SK-N-SH treated with all-trans-retinoic acid at 6 μM for 48 hours (cell line): Measurements from ENCODE around the gene CEP152.
"Not testable (repeated sequence)": the region's sequence is repeated elsewhere in the genome, so short reads cannot be mapped to it uniquely, and the experiment has no call there.

Experiments
- ATAC-seq: fragments of 200-7000 bp; cut with Tn5 transposase; 3 replicates; pipeline ENCODE4 v1.9.1; 2020; ENCODE audit warnings: mild to moderate bottlenecking, moderate library complexity
- ARNTL ChIP-seq: fragments of 450-650 bp; formaldehyde crosslinking; IDR thresholded peaks from 2 replicates; pipeline ENCODE4 v1.5.0; 2020; ENCODE audit warnings: low read depth, mild to moderate bottlenecking, moderate library complexity, borderline replicate concordance
- CSDC2 ChIP-seq: fragments of 250-450 bp; sonication (Bioruptor Pico); IDR thresholded peaks from 2 replicates; pipeline ENCODE4 v1.5.0; 2020; ENCODE audit warnings: mild to moderate bottlenecking, moderate library complexity
- ESRRG ChIP-seq: fragments of 250-450 bp; sonication (Bioruptor Pico); IDR thresholded peaks from 2 replicates; pipeline ENCODE4 v1.6.1; 2021; ENCODE audit warnings: mild to moderate bottlenecking
- ISL1 ChIP-seq: fragments of 250-450 bp; sonication (Bioruptor Pico); IDR thresholded peaks from 2 replicates; pipeline ENCODE4 v2.1.2; 2022; ENCODE audit warnings: mild to moderate bottlenecking, moderate library complexity
- OSR1 ChIP-seq: fragments of 250-450 bp; sonication (Bioruptor Pico); IDR thresholded peaks from 2 replicates; pipeline ENCODE4 v1.8.0; 2022; ENCODE audit warnings: moderate library complexity, mild to moderate bottlenecking, inconsistent platforms
- RARB ChIP-seq: fragments of 250-450 bp; sonication (Bioruptor Pico); IDR thresholded peaks from 2 replicates; pipeline ENCODE4 v1.8.0; 2021; ENCODE audit warnings: mild to moderate bottlenecking, moderate library complexity
- SNAI2 ChIP-seq: fragments of 250-450 bp; sonication (Bioruptor Pico); IDR thresholded peaks from 2 replicates; pipeline ENCODE4 v1.5.0; 2020; ENCODE audit warnings: mild to moderate bottlenecking, moderate library complexity
- TCF4 ChIP-seq: fragments of 250-450 bp; sonication (Bioruptor Pico); IDR thresholded peaks from 2 replicates; pipeline ENCODE4 v1.8.0; 2021; ENCODE audit warnings: mild to moderate bottlenecking, moderate library complexity, borderline replicate concordance
- TOX ChIP-seq: fragments of 250-450 bp; sonication (Bioruptor Pico); IDR thresholded peaks from 2 replicates; pipeline ENCODE4 v1.8.0; 2021; ENCODE audit warnings: mild to moderate bottlenecking, moderate library complexity, borderline replicate concordance
- ZC3H10 ChIP-seq: fragments of 250-450 bp; sonication (Bioruptor Pico); IDR thresholded peaks from 2 replicates; pipeline ENCODE4 v1.5.1; 2021; ENCODE audit warnings: mild to moderate bottlenecking, moderate library complexity
- ZFP30 ChIP-seq: fragments of 450-650 bp; formaldehyde crosslinking; IDR thresholded peaks from 2 replicates; pipeline ENCODE4 v1.5.0; 2022; ENCODE audit warnings: mild to moderate bottlenecking, moderate library complexity
- ZNF565 ChIP-seq: fragments of 450-650 bp; formaldehyde crosslinking; conservative IDR thresholded peaks from 2 replicates; pipeline ENCODE4 v1.5.0; 2020; ENCODE audit warnings: low read depth, mild to moderate bottlenecking, moderate library complexity
- ZNF70 ChIP-seq: fragments of 450-650 bp; formaldehyde crosslinking; IDR thresholded peaks from 2 replicates; pipeline ENCODE4 v1.5.0; 2020; ENCODE audit warnings: mild to moderate bottlenecking, moderate library complexity
- ZNF8 ChIP-seq: fragments of 450-650 bp; formaldehyde crosslinking; IDR thresholded peaks from 2 replicates; pipeline ENCODE4 v1.5.0; 2020; ENCODE audit warnings: mild to moderate bottlenecking, moderate library complexity
- TF ChIP-seq, protein P1 (sequence below): fragments of 250-450 bp; sonication (Bioruptor Pico); IDR thresholded peaks from 2 replicates; pipeline ENCODE4 v1.5.1; 2021; ENCODE audit warnings: mild to moderate bottlenecking, moderate library complexity
- TF ChIP-seq, protein P2 (sequence below): fragments of 250-450 bp; sonication (Bioruptor Pico); IDR thresholded peaks from 2 replicates; pipeline ENCODE4 v1.5.0; 2020; ENCODE audit warnings: mild to moderate bottlenecking, moderate library complexity
- TF ChIP-seq, protein P3 (sequence below): fragments of 250-450 bp; sonication (Bioruptor Pico); IDR thresholded peaks from 2 replicates; pipeline ENCODE4 v1.8.0; 2021; ENCODE audit warnings: low read depth, mild to moderate bottlenecking, moderate library complexity, borderline replicate concordance
- TF ChIP-seq, protein P4 (sequence below): fragments of 250-450 bp; sonication (Bioruptor Pico); IDR thresholded peaks from 2 replicates; pipeline ENCODE4 v1.8.0; 2020; ENCODE audit warnings: mild to moderate bottlenecking, moderate library complexity, borderline replicate concordance
- TF ChIP-seq, protein P5 (sequence below): fragments of 250-450 bp; sonication (Bioruptor Pico); IDR thresholded peaks from 2 replicates; pipeline ENCODE4 v1.5.1; 2020; ENCODE audit warnings: low read depth, mild to moderate bottlenecking, moderate library complexity

CEP152 gene

DNA sequence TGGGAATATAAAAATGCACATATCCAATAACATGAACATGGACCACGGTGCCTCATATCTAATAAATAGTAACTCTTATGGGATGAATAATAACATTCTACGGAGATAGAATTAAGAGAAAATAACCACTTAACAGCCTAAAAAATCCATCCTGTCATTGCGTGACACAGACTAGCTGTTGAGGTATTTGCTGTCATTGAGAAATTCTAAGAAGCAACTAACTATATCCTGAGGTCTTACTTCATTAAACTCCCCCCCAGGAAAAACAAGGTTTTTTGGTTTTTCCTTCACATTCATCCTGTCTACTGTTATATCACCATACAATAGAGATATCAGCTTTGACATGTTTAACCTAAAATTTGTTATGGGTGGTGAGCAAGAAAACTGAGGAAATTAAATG is 14.3 kb downstream of the CEP152 start (continued):
- TF ChIP-seq, protein P1, sequence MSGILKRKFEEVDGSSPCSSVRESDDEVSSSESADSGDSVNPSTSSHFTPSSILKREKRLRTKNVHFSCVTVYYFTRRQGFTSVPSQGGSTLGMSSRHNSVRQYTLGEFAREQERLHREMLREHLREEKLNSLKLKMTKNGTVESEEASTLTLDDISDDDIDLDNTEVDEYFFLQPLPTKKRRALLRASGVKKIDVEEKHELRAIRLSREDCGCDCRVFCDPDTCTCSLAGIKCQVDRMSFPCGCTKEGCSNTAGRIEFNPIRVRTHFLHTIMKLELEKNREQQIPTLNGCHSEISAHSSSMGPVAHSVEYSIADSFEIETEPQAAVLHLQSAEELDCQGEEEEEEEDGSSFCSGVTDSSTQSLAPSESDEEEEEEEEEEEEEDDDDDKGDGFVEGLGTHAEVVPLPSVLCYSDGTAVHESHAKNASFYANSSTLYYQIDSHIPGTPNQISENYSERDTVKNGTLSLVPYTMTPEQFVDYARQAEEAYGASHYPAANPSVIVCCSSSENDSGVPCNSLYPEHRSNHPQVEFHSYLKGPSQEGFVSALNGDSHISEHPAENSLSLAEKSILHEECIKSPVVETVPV (CRISPR knock-in tag) = no peak
- no peak for TF ChIP-seq SNAI2

DNA sequence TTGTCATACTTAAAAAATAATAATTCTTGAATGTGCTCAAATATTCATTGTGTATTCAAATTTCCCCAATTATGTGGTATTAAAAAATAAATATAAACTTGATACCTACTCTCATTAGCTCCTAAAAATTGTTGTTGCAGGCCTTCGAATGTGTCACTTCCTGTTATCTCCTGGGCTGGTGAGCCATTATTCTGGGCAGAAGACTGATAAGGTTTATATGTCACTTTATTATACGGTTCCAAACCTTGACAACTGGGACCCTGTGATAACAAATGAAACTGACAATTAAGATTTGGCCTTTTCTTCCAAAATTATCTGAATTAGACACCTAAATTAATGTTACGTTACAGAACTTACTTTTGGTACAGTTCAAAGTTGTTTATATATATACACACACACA is 15.0 kb downstream of the CEP152 start:
- TF ChIP-seq TCF4 (CRISPR knock-in tag) = no peak
- TF ChIP-seq TOX (CRISPR knock-in tag) = no peak
- TF ChIP-seq, protein P2, sequence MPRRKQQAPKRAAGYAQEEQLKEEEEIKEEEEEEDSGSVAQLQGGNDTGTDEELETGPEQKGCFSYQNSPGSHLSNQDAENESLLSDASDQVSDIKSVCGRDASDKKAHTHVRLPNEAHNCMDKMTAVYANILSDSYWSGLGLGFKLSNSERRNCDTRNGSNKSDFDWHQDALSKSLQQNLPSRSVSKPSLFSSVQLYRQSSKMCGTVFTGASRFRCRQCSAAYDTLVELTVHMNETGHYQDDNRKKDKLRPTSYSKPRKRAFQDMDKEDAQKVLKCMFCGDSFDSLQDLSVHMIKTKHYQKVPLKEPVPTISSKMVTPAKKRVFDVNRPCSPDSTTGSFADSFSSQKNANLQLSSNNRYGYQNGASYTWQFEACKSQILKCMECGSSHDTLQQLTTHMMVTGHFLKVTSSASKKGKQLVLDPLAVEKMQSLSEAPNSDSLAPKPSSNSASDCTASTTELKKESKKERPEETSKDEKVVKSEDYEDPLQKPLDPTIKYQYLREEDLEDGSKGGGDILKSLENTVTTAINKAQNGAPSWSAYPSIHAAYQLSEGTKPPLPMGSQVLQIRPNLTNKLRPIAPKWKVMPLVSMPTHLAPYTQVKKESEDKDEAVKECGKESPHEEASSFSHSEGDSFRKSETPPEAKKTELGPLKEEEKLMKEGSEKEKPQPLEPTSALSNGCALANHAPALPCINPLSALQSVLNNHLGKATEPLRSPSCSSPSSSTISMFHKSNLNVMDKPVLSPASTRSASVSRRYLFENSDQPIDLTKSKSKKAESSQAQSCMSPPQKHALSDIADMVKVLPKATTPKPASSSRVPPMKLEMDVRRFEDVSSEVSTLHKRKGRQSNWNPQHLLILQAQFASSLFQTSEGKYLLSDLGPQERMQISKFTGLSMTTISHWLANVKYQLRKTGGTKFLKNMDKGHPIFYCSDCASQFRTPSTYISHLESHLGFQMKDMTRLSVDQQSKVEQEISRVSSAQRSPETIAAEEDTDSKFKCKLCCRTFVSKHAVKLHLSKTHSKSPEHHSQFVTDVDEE = no peak
- TF ChIP-seq, protein P3, sequence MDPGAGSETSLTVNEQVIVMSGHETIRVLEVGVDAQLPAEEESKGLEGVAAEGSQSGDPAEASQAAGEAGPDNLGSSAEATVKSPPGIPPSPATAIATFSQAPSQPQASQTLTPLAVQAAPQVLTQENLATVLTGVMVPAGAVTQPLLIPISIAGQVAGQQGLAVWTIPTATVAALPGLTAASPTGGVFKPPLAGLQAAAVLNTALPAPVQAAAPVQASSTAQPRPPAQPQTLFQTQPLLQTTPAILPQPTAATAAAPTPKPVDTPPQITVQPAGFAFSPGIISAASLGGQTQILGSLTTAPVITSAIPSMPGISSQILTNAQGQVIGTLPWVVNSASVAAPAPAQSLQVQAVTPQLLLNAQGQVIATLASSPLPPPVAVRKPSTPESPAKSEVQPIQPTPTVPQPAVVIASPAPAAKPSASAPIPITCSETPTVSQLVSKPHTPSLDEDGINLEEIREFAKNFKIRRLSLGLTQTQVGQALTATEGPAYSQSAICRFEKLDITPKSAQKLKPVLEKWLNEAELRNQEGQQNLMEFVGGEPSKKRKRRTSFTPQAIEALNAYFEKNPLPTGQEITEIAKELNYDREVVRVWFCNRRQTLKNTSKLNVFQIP (CRISPR knock-in tag) = no peak
- TF ChIP-seq RARB = no peak
- TF ChIP-seq SNAI2 = no peak
- no peak for TF ChIP-seq ZNF8 (CRISPR knock-in tag)
- no peak for TF ChIP-seq OSR1 (CRISPR knock-in tag)
- no peak for TF ChIP-seq ARNTL (CRISPR knock-in tag)
- TF ChIP-seq, protein P4, sequence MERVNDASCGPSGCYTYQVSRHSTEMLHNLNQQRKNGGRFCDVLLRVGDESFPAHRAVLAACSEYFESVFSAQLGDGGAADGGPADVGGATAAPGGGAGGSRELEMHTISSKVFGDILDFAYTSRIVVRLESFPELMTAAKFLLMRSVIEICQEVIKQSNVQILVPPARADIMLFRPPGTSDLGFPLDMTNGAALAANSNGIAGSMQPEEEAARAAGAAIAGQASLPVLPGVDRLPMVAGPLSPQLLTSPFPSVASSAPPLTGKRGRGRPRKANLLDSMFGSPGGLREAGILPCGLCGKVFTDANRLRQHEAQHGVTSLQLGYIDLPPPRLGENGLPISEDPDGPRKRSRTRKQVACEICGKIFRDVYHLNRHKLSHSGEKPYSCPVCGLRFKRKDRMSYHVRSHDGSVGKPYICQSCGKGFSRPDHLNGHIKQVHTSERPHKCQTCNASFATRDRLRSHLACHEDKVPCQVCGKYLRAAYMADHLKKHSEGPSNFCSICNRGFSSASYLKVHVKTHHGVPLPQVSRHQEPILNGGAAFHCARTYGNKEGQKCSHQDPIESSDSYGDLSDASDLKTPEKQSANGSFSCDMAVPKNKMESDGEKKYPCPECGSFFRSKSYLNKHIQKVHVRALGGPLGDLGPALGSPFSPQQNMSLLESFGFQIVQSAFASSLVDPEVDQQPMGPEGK = no peak
- no peak for TF ChIP-seq ISL1 (CRISPR knock-in tag)
- TF ChIP-seq, all 23 proteins: peak for 0
- ATAC-seq = no peak

DNA sequence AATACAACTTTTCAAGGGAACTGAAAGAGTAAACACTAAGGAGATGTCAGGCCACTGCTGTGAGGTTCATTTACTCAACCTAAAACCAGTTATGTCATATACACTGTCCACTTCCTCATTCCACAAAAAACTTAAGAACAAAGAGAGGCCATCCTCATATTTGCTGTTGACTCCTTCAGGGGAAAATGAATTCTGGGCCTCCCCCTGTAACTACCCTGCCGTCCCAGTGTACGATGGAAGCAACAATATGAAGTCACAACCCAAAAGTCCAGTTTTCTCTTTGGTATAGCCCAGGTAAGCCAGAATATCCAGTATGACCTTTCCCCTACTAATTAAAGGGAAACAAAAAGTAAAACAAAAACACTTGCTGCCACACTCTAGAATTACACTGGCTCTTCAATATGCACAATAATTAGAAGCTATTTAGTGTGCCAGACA is 16.2 kb downstream of the CEP152 start:
- no peak for TF ChIP-seq OSR1 (CRISPR knock-in tag)
- TF ChIP-seq RARB = no peak
- no peak for TF ChIP-seq ZNF8 (CRISPR knock-in tag)
- no peak for ATAC-seq

DNA sequence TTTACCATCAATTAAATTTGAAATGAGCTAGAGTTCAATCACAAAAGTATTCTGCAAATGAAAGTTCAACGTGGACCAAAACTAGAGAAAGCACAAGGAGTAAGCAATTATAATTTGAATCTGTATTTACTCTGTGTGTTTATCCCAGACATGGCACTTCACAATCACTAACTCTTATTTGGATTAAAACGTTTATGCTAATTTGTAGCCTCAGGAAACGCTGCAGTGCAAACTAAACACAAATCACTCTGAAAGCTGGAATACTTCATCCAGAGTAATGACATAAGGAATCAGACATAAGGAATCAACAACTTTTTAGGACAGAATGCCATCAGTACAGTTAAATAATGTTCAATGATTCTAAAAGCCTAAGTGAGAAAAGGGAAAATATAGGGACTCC is 18.5 kb downstream of the CEP152 start:
- ATAC-seq = no peak
- no peak for TF ChIP-seq CSDC2 (CRISPR knock-in tag)
- TF ChIP-seq ZFP30 = no peak
- TF ChIP-seq, protein P3 (CRISPR knock-in tag) = no peak
- TF ChIP-seq, protein P4 = no peak
- TF ChIP-seq TCF4 (CRISPR knock-in tag) = no peak
- no peak for TF ChIP-seq TOX (CRISPR knock-in tag)
- TF ChIP-seq ZNF8 (CRISPR knock-in tag) = no peak
- TF ChIP-seq ISL1 (CRISPR knock-in tag) = no peak
- TF ChIP-seq ZNF70 (CRISPR knock-in tag) = no peak
- TF ChIP-seq, protein P5, sequence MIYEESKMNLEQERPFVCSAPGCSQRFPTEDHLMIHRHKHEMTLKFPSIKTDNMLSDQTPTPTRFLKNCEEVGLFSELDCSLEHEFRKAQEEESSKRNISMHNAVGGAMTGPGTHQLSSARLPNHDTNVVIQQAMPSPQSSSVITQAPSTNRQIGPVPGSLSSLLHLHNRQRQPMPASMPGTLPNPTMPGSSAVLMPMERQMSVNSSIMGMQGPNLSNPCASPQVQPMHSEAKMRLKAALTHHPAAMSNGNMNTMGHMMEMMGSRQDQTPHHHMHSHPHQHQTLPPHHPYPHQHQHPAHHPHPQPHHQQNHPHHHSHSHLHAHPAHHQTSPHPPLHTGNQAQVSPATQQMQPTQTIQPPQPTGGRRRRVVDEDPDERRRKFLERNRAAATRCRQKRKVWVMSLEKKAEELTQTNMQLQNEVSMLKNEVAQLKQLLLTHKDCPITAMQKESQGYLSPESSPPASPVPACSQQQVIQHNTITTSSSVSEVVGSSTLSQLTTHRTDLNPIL (CRISPR knock-in tag) = no peak
- no peak for TF ChIP-seq ESRRG (CRISPR knock-in tag)
- no peak for TF ChIP-seq ZC3H10 (CRISPR knock-in tag)
- TF ChIP-seq SNAI2 = no peak
- TF ChIP-seq ZNF565 = no peak
- TF ChIP-seq RARB = no peak
- no peak for TF ChIP-seq ARNTL (CRISPR knock-in tag)

DNA sequence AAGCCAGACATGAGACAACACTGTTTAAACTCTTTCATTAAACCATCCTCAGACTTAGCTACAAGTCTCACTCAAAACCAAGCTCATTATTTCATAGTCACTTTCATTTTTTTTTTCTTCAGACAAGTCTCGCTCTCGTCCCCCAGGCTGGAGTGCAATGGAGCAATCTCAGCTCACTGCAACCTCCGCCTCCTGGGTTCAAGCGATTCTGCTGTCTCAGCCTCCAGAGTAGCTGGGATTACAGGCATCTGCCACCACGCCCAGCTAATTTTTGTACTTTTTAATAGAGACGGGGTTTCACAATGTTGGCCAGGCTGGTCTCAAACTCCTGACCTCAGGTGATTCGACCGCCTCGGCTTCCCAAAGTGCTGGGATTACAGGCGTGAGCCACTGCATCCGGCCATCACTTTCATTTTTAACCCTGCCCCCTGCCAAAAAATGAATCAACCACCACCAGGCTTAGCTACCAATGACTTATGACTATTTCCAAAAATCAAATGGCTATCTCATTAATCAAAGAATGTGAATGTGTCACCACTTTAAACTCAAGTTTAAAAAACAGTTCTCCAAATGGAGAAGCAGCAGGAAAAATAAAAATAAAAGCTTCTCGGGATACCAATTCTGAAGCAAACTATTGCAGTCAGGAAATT is 20.3 kb downstream of the CEP152 start:
- ATAC-seq = not testable (repeated sequence)
